H54 (cell line): Measurements from ENCODE around the gene GPS2.

Experiments used
- DNase-seq: peaks from one replicate; pipeline ENCODE4 v3.0.0; 2011; ENCODE audit warnings: low spot score, mixed read lengths; ENCODE audit not compliant: insufficient read length
- FAIRE-seq: peaks from 3 replicates; lab custom pipeline; 2011; peaks lifted over from hg19 to GRCh38; lab: Jason Lieb, UNC
- POLR2A ChIP-seq: IDR thresholded peaks from 2 replicates; pipeline ENCODE4 v1.6.1; 2011; ENCODE audit warnings: low read depth, mild to moderate bottlenecking, low read length

GPS2 gene

GRCh38 chr17:7317161-7317803 is 2.1 kb upstream of the GPS2 start:
- FAIRE-seq (no peak), DNase-seq (no peak)

DNA sequence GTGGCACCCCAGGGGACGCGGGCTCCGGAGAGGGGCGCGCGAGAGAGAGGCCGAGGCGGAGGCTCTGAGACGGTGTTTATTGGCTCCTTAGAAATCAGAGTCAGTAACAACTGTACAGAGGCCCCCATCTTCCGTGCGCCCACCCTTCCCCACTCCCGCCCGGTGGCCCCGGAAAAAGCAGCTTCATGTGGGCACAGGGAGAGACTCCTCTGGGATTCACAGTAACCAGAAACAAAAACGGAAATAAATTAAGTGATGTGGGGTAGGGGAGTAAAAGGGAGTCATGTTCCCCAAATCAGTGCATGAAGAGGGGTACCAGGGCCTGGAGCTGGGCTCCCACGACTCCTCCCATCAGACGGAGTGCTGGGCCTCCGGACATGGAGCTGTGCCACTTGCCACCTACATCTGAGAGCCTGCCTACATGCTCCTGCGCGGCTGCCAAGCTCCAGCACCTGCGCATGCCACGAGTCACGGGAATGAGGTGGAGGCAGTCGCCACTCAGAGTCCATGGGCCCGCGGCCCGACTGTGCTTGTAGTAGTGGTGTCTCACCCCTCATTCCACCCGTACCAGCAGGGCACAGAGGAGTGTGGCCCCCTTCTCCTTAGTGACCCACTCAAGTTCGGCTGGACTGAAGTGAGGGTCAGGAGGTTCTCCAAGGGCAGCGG is 543 bp upstream of the GPS2 start:
- no peak for TF ChIP-seq POLR2A
- FAIRE-seq: no peak
- DNase-seq: no peak

More at GRCh38 chr17:7317161-7317803, 2.1 kb upstream of the GPS2 start:
- TF ChIP-seq POLR2A: no peak

- no peak for TF ChIP-seq POLR2A
- FAIRE-seq (no peak), DNase-seq (no peak)
Measured at GRCh38 chr17:7313890-7314718, 1.1 kb downstream of the GPS2 start.

DNA sequence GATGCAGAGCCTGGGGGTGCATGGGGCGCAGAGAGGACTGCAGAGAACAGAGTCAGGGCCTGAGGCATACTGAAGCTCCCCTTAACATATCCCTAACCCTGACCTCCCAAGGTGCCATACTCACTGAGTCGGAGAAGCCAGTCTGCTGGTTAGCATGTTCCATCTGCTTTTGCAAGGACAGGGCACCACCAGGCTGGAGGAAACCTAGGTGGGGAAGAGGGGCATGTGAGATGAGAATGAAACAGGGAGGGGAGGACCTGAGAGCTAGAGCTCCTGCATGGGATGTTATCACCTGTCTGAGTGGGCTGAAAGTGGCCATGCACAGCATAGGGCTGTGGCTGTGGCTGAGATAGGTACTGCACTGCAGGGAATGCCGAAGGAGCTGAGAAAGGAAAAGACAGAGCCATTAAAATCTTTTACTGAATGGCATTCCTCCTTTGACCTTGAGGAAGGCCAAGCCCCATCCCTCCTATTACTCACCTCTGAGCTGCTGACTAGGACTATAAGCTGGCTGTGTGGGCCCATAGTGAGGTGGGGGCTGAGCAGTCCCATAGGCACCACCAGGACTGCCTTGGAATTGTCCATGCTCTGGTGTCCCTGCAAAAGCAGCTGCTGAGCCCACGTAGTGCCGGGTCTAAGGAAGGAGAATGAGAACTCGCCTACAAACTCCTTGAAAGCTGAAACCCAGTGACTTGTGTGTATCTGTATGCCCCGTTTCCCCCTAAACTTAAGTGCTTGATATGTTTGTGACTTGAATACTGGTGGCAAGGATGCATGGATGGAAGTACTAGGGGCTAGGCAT is 1.9 kb downstream of the GPS2 start:
- no peak for TF ChIP-seq POLR2A
- DNase-seq: peak; percentile 57
- FAIRE-seq: no peak

GRCh38 chr17:7312432-7313087 is 2.6 kb downstream of the GPS2 start:
- DNase-seq (no peak), FAIRE-seq (no peak)
- no peak for TF ChIP-seq POLR2A

GRCh38 chr17:7311110-7311705 is 4.0 kb downstream of the GPS2 start:
- no peak for DNase-seq
- no peak for TF ChIP-seq POLR2A
- FAIRE-seq: no peak

DNA sequence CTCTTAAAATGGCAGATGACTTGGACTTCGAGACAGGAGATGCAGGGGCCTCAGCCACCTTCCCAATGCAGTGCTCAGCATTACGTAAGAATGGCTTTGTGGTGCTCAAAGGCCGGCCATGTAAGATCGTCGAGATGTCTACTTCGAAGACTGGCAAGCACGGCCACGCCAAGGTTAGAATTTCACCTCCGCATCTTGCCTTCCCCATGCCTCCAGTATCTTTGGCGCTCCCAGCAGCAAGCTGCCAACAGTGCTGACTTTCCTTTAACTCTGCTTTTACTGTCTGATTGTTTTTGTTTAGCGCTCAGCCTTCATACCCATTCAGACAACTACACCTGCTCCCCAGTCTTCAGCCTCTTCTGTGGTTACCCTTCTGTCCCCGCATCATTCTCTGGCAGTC is 5.5 kb downstream of the GPS2 start:
- TF ChIP-seq POLR2A: no peak
- DNase-seq (no peak), FAIRE-seq (no peak)

- DNase-seq (peak; percentile 77), FAIRE-seq (no peak)
- no peak for TF ChIP-seq POLR2A
Measured at GRCh38 chr17:7308625-7309433, 6.3 kb downstream of the GPS2 start.

- FAIRE-seq: no peak
- DNase-seq: no peak
- TF ChIP-seq POLR2A: no peak; the same call in 1 of the 2 replicates
Measured at GRCh38 chr17:7307686-7308624, 7.2 kb downstream of the GPS2 start.

GRCh38 chr17:7306911-7307685 is 8.1 kb downstream of the GPS2 start, which contains the start of gene EIF5A:
Gene EIF5A (plus strand): TSS chr17:7307628. CDS start chr17:7309636, 2,008 bp downstream.
- FAIRE-seq (peak; percentile 88), DNase-seq (peak; percentile 99)
- TF ChIP-seq POLR2A: peak; percentile 55
